ENCODE results near the gene CHGA.

Gene CHGA

GRCh38 chr14:92949496-92950192, 26.7 kb downstream of the CHGA start:
- no peak overlapping the region for H3K4me3 ChIP-seq
- peaks cover 53% of the 10 kb centered on the region for H3K36me3 ChIP-seq
- no peak overlapping the region for H3K4me2 ChIP-seq
- no peak overlapping the region for H3K9ac ChIP-seq
- H4K20me1 ChIP-seq = peaks cover 22% of the 10 kb centered on the region
- H3K27me3 ChIP-seq = no peaks in the 10 kb centered on the region
- no peak overlapping the region for H3K27ac ChIP-seq
- no peak for TF ChIP-seq Cebpa-rat (IDR thresholded peaks at IDR 0.05)
- no peaks in the 10 kb centered on the region for H3K9me3 ChIP-seq
- peaks cover 33% of the 10 kb centered on the region for H3K4me1 ChIP-seq

GRCh38 chr14:92950193-92950540, 27.2 kb downstream of the CHGA start:
- TF ChIP-seq Cebpa-rat (IDR thresholded peaks at IDR 0.05) = no peak
- Histone ChIP-seq H3K4me3 (no peak overlapping the region), H4K20me1 (peaks cover 17% of the 10 kb centered on the region), H3K36me3 (peaks cover 55% of the 10 kb centered on the region), H3K27ac (no peak overlapping the region), H3K4me2 (no peak overlapping the region), H3K9me3 (no peaks in the 10 kb centered on the region), H3K4me1 (peaks cover 28% of the 10 kb centered on the region), H3K27me3 (no peaks in the 10 kb centered on the region), H3K9ac (no peak overlapping the region)

GRCh38 chr14:92950773-92951172, 27.8 kb downstream of the CHGA start:
- Histone ChIP-seq H3K4me1 (peaks cover 22% of the 10 kb centered on the region), H4K20me1 (peaks cover 11% of the 10 kb centered on the region), H3K27ac (no peak overlapping the region), H3K4me3 (no peak overlapping the region), H3K9me3 (no peaks in the 10 kb centered on the region), H3K4me2 (no peak overlapping the region), H3K36me3 (peaks cover 60% of the 10 kb centered on the region), H3K9ac (no peak overlapping the region), H3K27me3 (no peaks in the 10 kb centered on the region)
- TF ChIP-seq Cebpa-rat (IDR thresholded peaks at IDR 0.05) = no peak

- Histone ChIP-seq H4K20me1 (peaks cover 8% of the 10 kb centered on the region; the same call in 1 of the 2 replicates), H3K36me3 (peaks cover 59% of the 10 kb centered on the region), H3K9ac (peak overlapping the region; percentile 5; the same call in 1 of the 2 replicates), H3K9me3 (no peaks in the 10 kb centered on the region), H3K4me2 (no peak overlapping the region), H3K27me3 (no peaks in the 10 kb centered on the region), H3K4me1 (peaks cover 18% of the 10 kb centered on the region), H3K4me3 (no peak overlapping the region), H3K27ac (no peak overlapping the region)
- no peak for TF ChIP-seq Cebpa-rat (IDR thresholded peaks at IDR 0.05)
These were observed 28.3 kb downstream of the CHGA start for GRCh38 chr14:92951261-92951660.

- peak overlapping the region; percentile 5; the same call in 1 of the 2 replicates for H3K9ac ChIP-seq
- H3K4me1 ChIP-seq = peaks cover 10% of the 10 kb centered on the region
- no peak overlapping the region for H3K4me3 ChIP-seq
- no peak overlapping the region; the same call in 1 of the 2 replicates for H3K4me2 ChIP-seq
- TF ChIP-seq Cebpa-rat (IDR thresholded peaks at IDR 0.05) = no peak
- peaks cover 59% of the 10 kb centered on the region for H3K36me3 ChIP-seq
- H3K9me3 ChIP-seq = no peaks in the 10 kb centered on the region
- H3K27ac ChIP-seq = no peak overlapping the region
- no peaks in the 10 kb centered on the region for H3K27me3 ChIP-seq
- H4K20me1 ChIP-seq = peaks cover 2% of the 10 kb centered on the region; the same call in 1 of the 2 replicates
These were observed 29.0 kb downstream of the CHGA start for GRCh38 chr14:92951912-92952471.

GRCh38 chr14:92952481-92953298, 29.7 kb downstream of the CHGA start:
- no peak for TF ChIP-seq Cebpa-rat (IDR thresholded peaks at IDR 0.05)
- Histone ChIP-seq H3K27me3 (no peaks in the 10 kb centered on the region), H3K4me2 (no peak overlapping the region), H3K4me3 (no peak overlapping the region), H3K9me3 (no peaks in the 10 kb centered on the region), H4K20me1 (no peaks in the 10 kb centered on the region), H3K36me3 (peaks cover 66% of the 10 kb centered on the region), H3K4me1 (peaks cover 9% of the 10 kb centered on the region; the same call in 1 of the 2 replicates), H3K9ac (no peak overlapping the region), H3K27ac (no peak overlapping the region)

- no peak overlapping the region for H3K4me3 ChIP-seq
- H3K4me1 ChIP-seq = peaks cover 9% of the 10 kb centered on the region; the same call in 1 of the 2 replicates
- H3K27ac ChIP-seq = no peak overlapping the region
- H3K4me2 ChIP-seq = no peak overlapping the region
- H3K9ac ChIP-seq = no peak overlapping the region
- no peak for TF ChIP-seq Cebpa-rat (IDR thresholded peaks at IDR 0.05)
- no peaks in the 10 kb centered on the region for H3K27me3 ChIP-seq
- H4K20me1 ChIP-seq = no peaks in the 10 kb centered on the region
- no peaks in the 10 kb centered on the region for H3K9me3 ChIP-seq
- peaks cover 75% of the 10 kb centered on the region for H3K36me3 ChIP-seq
These were observed 30.6 kb downstream of the CHGA start for GRCh38 chr14:92953526-92953925.

- H3K9me3 ChIP-seq = no peaks in the 10 kb centered on the region
- H3K9ac ChIP-seq = no peak overlapping the region
- peaks cover 9% of the 10 kb centered on the region; the same call in 1 of the 2 replicates for H3K4me1 ChIP-seq
- H3K4me3 ChIP-seq = no peak overlapping the region
- H4K20me1 ChIP-seq = no peaks in the 10 kb centered on the region
- no peak overlapping the region for H3K4me2 ChIP-seq
- no peaks in the 10 kb centered on the region for H3K27me3 ChIP-seq
- peaks cover 79% of the 10 kb centered on the region for H3K36me3 ChIP-seq
- no peak overlapping the region for H3K27ac ChIP-seq
- TF ChIP-seq Cebpa-rat (IDR thresholded peaks at IDR 0.05) = no peak
These were observed 32.0 kb downstream of the CHGA start for GRCh38 chr14:92954933-92955332.

GRCh38 chr14:92955381-92955780, 32.4 kb downstream of the CHGA start:
- Histone ChIP-seq H4K20me1 (no peaks in the 10 kb centered on the region), H3K9ac (no peak overlapping the region), H3K4me2 (no peak overlapping the region), H3K9me3 (no peaks in the 10 kb centered on the region), H3K36me3 (peaks cover 79% of the 10 kb centered on the region), H3K27me3 (no peaks in the 10 kb centered on the region), H3K27ac (no peak overlapping the region), H3K4me1 (peaks cover 9% of the 10 kb centered on the region; the same call in 1 of the 2 replicates), H3K4me3 (no peak overlapping the region)
- TF ChIP-seq Cebpa-rat (IDR thresholded peaks at IDR 0.05) = no peak

- Histone ChIP-seq H3K4me3 (no peak overlapping the region), H3K27ac (no peak overlapping the region), H3K4me2 (no peak overlapping the region), H4K20me1 (no peaks in the 10 kb centered on the region), H3K9ac (no peak overlapping the region), H3K9me3 (no peaks in the 10 kb centered on the region), H3K4me1 (peaks cover 3% of the 10 kb centered on the region; the same call in 1 of the 2 replicates), H3K27me3 (no peaks in the 10 kb centered on the region), H3K36me3 (peaks cover 82% of the 10 kb centered on the region)
- no peak for TF ChIP-seq Cebpa-rat (IDR thresholded peaks at IDR 0.05)
These were observed 34.0 kb downstream of the CHGA start for GRCh38 chr14:92956961-92957360.

All from BLaER1 (cell line).